Testis (tissue), 3 donors: ENCODE data around the gene SACS. TPM values are rescaled to one million over a fixed set of nuclear protein-coding genes. Genes with fewer than 3 reads are reported as not detected.
A peak's percentile ranks its signal among the peaks of the same experiment; 100 is the strongest.

Experiments used
- DNase-seq: peaks from one replicate; pipeline ENCODE4 v3.0.0-alpha.2; 2019
- H3K27ac ChIP-seq, 2 donors: fragments of 200-600 bp; sonication (generic); one replicate each; pipeline ENCODE4 v1.5.1; 2019
- H3K27me3 ChIP-seq: fragments of 200-600 bp; sonication (generic); one replicate; pipeline ENCODE4 v1.5.1; 2019
- H3K36me3 ChIP-seq: fragments of 200-600 bp; sonication (generic); one replicate; pipeline ENCODE4 v1.5.1; 2017; ENCODE audit warnings: low read depth; ENCODE audit errors: missing control alignments
- H3K4me1 ChIP-seq: fragments of 200-600 bp; sonication (generic); one replicate; pipeline ENCODE4 v1.5.1; 2019
- H3K4me3 ChIP-seq, 2 donors: fragments of 200-600 bp; sonication (generic); one replicate each; pipeline ENCODE4 v1.5.1; 2017 to 2019
- H3K9me3 ChIP-seq: fragments of 200-600 bp; sonication (generic); one replicate; pipeline ENCODE4 v1.5.1; 2017
- POLR2A ChIP-seq: fragments of 450-650 bp; IDR thresholded peaks from one replicate; pipeline ENCODE4 v1.6.1; 2017; ENCODE audit warnings: antibody characterized with exemption, mild to moderate bottlenecking, moderate library complexity
- WGBS, 2 donors: methylation state at CpG; one replicate each; pipeline ENCODE4 v1.1.5; 2018; 5-methylcytosine and 5-hydroxymethylcytosine counted together
- intact Hi-C: fragments of 100-400 bp; cut with DNase I; formaldehyde crosslinking; loops from one replicate; pipeline ENCODE4 v1.15.1; 2023; ENCODE audit warnings: low total_unique reads
- polyA plus RNA-seq: library from polyadenylated mRNA; stranded (reverse); fragments of 350-450 nt; fragmentation: Illumina TruSeq; extraction: RNeasy Lipid Tissue Mini Kit (QIAGEN cat#74804); gene quantifications from one replicate; pipeline ENCODE4 v1.2.3, GENCODE V29; 2014; ENCODE audit warnings: low read depth, low replicate concordance; ENCODE audit not compliant: insufficient read depth
- total RNA-seq, 2 donors: library from RNA; depleted of rRNA; stranded (reverse); fragments of >200 nt; gene quantifications; one replicate each; pipeline ENCODE4 v1.2.3, GENCODE V29; 2016
- TF ChIP-seq, protein P1 (sequence below), 3 experiments: fragments of 450-650 bp in 2 of 3; fragments of 200-600 bp in 1 of 3; sonication (generic) in 1 of 3; IDR thresholded peaks; one replicate each; pipeline ENCODE4 v1.5.1; 2016 to 2019; ENCODE audit warnings: antibody characterized with exemption in 3 of 3, mild to moderate bottlenecking in 2 of 3, moderate library complexity in 1 of 3

The SACS gene
- total and polyA plus RNA-seq, 3 donors from 2014 or later = 8.0 to 48.3 (median 38.2) TPM

DNA sequence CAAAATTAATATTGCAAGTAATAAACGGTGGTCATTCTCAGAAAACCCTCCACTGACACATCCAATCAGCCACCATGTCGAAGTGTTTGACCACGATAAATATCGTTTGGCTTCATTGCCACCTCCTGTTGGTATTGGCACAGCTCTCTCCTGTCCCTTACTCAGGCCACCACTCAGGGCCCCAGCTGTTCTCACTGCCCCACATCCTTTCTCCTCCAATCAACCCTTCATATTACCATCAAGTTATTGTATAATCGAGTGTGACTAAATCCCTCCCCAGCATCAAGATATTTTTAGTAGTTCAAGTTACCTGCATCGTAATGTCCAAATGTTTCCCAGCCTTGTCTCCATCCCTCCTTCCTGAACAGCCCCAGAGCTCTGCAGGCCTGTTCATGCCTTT lies 50.4 kb downstream of the SACS start:
- Histone ChIP-seq H3K4me3 (no peak overlapping the region), H3K36me3 (no peaks in the 10 kb centered on the region), H3K27me3 (no peaks in the 10 kb centered on the region), H3K27ac (no peak overlapping the region), H3K4me1 (peaks cover 6% of the 10 kb centered on the region), H3K9me3 (no peaks in the 10 kb centered on the region)
- DNase-seq = no peak
- TF ChIP-seq POLR2A = no peak
- TF ChIP-seq, protein P1, sequence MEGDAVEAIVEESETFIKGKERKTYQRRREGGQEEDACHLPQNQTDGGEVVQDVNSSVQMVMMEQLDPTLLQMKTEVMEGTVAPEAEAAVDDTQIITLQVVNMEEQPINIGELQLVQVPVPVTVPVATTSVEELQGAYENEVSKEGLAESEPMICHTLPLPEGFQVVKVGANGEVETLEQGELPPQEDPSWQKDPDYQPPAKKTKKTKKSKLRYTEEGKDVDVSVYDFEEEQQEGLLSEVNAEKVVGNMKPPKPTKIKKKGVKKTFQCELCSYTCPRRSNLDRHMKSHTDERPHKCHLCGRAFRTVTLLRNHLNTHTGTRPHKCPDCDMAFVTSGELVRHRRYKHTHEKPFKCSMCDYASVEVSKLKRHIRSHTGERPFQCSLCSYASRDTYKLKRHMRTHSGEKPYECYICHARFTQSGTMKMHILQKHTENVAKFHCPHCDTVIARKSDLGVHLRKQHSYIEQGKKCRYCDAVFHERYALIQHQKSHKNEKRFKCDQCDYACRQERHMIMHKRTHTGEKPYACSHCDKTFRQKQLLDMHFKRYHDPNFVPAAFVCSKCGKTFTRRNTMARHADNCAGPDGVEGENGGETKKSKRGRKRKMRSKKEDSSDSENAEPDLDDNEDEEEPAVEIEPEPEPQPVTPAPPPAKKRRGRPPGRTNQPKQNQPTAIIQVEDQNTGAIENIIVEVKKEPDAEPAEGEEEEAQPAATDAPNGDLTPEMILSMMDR (IDR thresholded peaks at IDR 0.05) = no peak
- WGBS, 2 donors = 88 to 95% methylated on average over 6 of the region's 6 CpGs
- intact Hi-C loops = no loop called here

DNA sequence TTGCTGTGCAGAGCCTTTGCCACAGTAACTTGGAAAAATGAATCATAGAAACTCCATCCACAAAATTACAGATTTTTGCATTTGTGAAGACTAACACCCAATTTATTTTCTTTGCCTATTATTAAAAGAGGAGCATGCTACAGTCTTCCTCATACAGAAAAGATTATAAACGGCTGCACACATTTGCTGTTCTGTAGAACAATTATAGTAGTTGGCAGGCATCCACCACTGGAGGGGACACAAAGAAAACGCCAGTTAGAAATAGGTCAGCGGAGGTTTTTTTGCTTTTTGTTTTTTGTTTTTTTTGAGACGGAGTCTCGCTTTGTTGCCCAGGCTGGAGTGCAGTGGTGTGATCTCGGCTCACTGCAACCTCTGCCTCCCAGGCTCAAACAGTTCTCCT lies 51.6 kb downstream of the SACS start:
- WGBS, 2 donors = 24 to 31% methylated on average over 6 of the region's 6 CpGs
- no peaks in the 10 kb centered on the region for H3K36me3 ChIP-seq
- no peaks in the 10 kb centered on the region for H3K9me3 ChIP-seq
- TF ChIP-seq POLR2A = no peak
- TF ChIP-seq, protein P1 (IDR thresholded peaks at IDR 0.05) = no peak
- no peak for DNase-seq
- H3K27ac ChIP-seq = no peak overlapping the region
- no peak overlapping the region for H3K4me3 ChIP-seq
- H3K27me3 ChIP-seq = no peaks in the 10 kb centered on the region
- intact Hi-C loops = no loop called here
- H3K4me1 ChIP-seq = peaks cover 6% of the 10 kb centered on the region

DNA sequence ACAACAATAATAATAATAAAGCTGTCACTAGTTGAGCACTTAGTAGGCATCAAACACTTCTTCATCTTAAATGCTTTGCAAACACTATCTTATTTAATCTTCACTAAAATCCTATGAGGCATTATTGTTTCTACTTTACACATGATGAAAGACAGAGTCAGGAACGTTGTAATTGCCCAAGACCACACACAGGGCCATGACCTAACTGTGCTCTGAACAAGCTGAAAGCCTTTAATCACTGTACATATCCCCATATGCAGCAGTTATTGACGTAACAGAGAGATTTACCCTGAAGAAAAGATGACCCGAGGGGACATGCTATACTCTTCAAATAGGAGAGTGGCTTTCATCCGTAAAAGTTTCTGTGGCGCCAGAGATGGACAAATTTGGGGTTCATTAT lies 53.0 kb downstream of the SACS start:
- TF ChIP-seq, protein P1 (IDR thresholded peaks at IDR 0.05) = no peak
- no peak for TF ChIP-seq POLR2A
- Histone ChIP-seq H3K9me3 (no peaks in the 10 kb centered on the region), H3K27ac (no peak overlapping the region), H3K4me1 (peaks cover 6% of the 10 kb centered on the region), H3K27me3 (no peaks in the 10 kb centered on the region), H3K36me3 (no peaks in the 10 kb centered on the region), H3K4me3 (no peak overlapping the region)
- no peak for DNase-seq
- intact Hi-C loops = no loop called here
- WGBS, 2 donors = 75 to 84% methylated on average over 5 of the region's 5 CpGs

DNA sequence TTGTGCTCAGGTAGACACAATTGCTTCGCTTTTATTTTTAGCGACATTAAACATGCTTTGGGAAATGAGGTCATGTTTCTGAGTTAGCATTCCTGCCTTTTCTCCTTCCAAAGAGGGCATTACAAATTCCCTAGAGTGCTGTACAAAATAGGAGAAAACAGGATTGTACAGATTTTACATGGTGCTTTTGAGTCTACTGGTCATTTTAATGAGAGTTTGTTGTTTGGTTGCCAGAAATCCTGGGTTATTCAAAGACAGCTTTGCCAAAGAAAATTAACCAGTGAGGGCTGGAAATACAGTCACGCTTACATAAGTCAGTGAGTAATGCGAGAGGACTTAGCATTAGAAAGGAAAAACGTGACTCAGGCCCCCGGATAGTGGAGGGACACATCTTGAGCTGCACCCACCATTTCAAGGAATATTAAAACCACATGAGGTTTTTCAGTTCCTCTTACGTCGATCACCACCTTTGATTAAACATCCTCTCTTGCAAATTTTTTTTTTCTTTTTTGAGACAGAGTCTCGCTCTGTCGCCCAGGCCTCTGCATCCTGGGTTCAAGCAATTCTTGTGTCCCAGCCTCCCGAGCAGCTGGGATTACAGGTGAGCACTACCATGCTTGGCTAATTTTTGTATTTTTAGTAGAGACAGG lies 55.4 kb downstream of the SACS start:
- DNase-seq = no peak
- H3K9me3 ChIP-seq = no peaks in the 10 kb centered on the region
- intact Hi-C loops = no loop called here
- no peaks in the 10 kb centered on the region for H3K27me3 ChIP-seq
- WGBS, 2 donors = 60 to 68% methylated on average over 11 of the region's 11 CpGs
- H3K4me3 ChIP-seq = no peak overlapping the region
- peaks cover 6% of the 10 kb centered on the region for H3K4me1 ChIP-seq
- H3K36me3 ChIP-seq = no peaks in the 10 kb centered on the region
- H3K27ac ChIP-seq = peak overlapping the region in 1 of 2 donors; percentile 27
- TF ChIP-seq, protein P1 (IDR thresholded peaks at IDR 0.05) = no peak
- no peak for TF ChIP-seq POLR2A

DNA sequence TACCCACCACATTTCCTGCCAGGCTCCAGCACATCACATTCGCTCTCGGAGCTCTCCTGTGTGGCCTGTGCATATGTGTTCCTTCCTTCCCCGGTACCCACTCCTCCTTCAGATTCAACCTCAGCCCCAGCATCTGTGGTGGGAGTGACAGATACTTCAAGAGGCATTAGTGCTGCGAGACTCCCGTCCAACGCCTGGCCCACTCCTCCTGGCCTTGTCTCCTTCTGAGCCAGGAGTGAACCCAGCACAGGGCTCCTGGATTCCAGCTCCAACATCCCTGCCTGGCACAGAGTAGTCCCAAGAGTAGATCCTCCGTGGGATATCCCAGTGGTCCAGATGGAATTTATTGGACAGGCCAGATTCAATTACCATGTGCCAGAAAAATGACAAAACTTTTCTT lies 55.9 kb downstream of the SACS start:
- intact Hi-C loops = no loop called here
- Histone ChIP-seq H3K4me1 (peaks cover 6% of the 10 kb centered on the region), H3K4me3 (no peak overlapping the region), H3K27me3 (no peaks in the 10 kb centered on the region), H3K9me3 (no peaks in the 10 kb centered on the region), H3K27ac (peak overlapping the region in 1 of 2 donors; percentile 27), H3K36me3 (no peaks in the 10 kb centered on the region)
- 75 to 79% methylated on average over 4 to 7 of the region's 7 CpGs for WGBS, 2 donors
- DNase-seq = no peak
- no peak for TF ChIP-seq POLR2A
- TF ChIP-seq, protein P1 (IDR thresholded peaks at IDR 0.05) = no peak
